ENCODE measurements around the gene H19.

DNA sequence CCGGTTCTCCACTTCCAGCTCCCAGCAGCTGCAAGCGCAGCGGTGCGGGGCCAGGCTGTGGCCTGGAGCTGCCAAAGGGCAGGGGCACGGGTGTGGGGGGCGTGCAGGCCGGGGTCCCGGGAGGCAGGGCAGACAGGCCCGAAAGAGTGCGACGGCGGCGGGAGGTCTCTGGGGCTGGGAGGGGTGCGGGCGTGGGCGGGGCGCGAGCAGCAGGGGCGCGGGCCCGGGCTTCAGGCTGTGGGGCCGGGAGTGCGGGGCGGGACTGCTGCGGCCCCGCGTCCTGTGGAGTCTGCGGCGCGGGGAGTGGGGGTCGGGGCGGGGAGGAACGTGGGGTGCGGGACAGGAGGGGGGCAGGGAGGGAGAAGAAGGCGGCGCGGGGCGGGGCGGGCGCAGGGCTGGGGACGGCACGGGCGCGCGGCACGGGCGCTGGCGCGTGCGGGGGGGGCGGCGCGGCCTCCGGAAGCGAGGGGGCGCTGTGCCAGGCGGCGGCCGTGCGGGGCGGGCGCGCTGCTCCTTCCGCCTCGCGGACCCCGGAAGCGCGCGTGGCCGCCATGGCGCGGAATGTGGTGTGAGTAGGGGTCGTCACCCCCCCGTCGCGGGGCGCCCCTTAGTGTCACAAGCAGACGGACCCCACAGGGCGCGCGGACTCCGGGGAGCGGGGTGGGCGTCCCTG lies 50.7 kb downstream of the H19 start, which contains the start of gene MRPL23:
- no peak for TF ChIP-seq GATA2 (IDR thresholded peaks at IDR 0.05; ENCODE audit: low read depth, low read length)
- TF ChIP-seq GATA3 (IDR thresholded peaks at IDR 0.05; ENCODE audit: low read depth, low read length) = no peak

Data from SH-SY5Y (cell line).